MM.1S (cell line): ENCODE results near the gene SLX4IP.

Source experiments
- CTCF ChIP-seq: fragments of 300-600 bp; sonication (generic); IDR thresholded peaks from 2 replicates; pipeline ENCODE4 v1.5.1; 2016; ENCODE audit warnings: antibody characterized with exemption, low read length, mixed read lengths
- EZH2 ChIP-seq: fragments of 300-600 bp; sonication (generic); optimal IDR thresholded peaks from 2 replicates; pipeline ENCODE3; 2017; ENCODE audit warnings: low read depth, mild to moderate bottlenecking, antibody characterized with exemption, low read length, mixed read lengths
- EZH2phosphoT487 ChIP-seq: fragments of 300-600 bp; sonication (generic); IDR thresholded peaks from 2 replicates; pipeline ENCODE4 v1.6.1; 2018; ENCODE audit warnings: antibody characterized with exemption, low read length

GRCh38 chr20:10594296-10594868 lies 159.3 kb downstream of the SLX4IP start:
- TF ChIP-seq EZH2 = no peak
- no peak for TF ChIP-seq EZH2phosphoT487
- TF ChIP-seq CTCF = no peak
